ENCODE results near the gene BRSK2.

DNA sequence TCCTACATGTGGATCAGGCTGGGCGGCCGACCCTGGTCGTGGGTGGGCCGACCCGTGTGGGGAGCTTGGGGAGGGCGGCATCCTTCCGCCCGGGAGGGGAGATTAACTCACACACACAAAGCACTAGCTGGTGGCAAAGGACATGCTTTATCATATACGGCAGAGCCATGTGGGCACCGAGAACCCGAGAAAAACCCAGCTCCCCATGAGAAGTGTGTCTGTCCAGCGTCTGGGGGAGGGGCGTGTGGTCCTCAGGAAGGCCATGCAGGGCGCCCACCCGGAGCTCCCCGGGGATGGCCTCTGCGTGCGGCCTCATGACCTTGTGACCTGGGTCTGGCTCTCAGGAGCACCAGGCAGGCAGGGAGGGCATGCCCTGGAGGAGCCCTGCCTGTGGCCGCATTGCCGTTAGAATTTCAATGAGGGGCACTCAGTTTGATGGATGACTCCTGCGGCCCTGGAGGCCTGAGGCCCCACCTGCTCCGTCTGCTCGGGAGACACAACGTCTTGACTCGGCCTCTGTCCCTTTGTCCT is 40.9 kb upstream of the BRSK2 start:
- TF ChIP-seq, protein P1, sequence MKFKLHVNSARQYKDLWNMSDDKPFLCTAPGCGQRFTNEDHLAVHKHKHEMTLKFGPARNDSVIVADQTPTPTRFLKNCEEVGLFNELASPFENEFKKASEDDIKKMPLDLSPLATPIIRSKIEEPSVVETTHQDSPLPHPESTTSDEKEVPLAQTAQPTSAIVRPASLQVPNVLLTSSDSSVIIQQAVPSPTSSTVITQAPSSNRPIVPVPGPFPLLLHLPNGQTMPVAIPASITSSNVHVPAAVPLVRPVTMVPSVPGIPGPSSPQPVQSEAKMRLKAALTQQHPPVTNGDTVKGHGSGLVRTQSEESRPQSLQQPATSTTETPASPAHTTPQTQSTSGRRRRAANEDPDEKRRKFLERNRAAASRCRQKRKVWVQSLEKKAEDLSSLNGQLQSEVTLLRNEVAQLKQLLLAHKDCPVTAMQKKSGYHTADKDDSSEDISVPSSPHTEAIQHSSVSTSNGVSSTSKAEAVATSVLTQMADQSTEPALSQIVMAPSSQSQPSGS (tag by site-specific recombination; IDR thresholded peaks at IDR 0.05; ENCODE audit: low read depth), result no peak
- TF ChIP-seq, protein P2, sequence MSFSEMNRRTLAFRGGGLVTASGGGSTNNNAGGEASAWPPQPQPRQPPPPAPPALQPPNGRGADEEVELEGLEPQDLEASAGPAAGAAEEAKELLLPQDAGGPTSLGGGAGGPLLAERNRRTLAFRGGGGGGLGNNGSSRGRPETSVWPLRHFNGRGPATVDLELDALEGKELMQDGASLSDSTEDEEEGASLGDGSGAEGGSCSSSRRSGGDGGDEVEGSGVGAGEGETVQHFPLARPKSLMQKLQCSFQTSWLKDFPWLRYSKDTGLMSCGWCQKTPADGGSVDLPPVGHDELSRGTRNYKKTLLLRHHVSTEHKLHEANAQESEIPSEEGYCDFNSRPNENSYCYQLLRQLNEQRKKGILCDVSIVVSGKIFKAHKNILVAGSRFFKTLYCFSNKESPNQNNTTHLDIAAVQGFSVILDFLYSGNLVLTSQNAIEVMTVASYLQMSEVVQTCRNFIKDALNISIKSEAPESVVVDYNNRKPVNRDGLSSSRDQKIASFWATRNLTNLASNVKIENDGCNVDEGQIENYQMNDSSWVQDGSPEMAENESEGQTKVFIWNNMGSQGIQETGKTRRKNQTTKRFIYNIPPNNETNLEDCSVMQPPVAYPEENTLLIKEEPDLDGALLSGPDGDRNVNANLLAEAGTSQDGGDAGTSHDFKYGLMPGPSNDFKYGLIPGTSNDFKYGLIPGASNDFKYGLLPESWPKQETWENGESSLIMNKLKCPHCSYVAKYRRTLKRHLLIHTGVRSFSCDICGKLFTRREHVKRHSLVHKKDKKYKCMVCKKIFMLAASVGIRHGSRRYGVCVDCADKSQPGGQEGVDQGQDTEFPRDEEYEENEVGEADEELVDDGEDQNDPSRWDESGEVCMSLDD (tag by site-specific recombination; IDR thresholded peaks at IDR 0.05), result no peak
- no peak for TF ChIP-seq KLF7 (tag by site-specific recombination; IDR thresholded peaks at IDR 0.05; ENCODE audit: borderline replicate concordance)
- no peak for TF ChIP-seq ZNF274 (IDR thresholded peaks at IDR 0.05; ENCODE audit: low read length)
- no peak for TF ChIP-seq ZNF274 (tag by site-specific recombination; IDR thresholded peaks at IDR 0.05; ENCODE audit: borderline replicate concordance)
- no peak for TF ChIP-seq ZNF837 (tag by site-specific recombination; IDR thresholded peaks at IDR 0.05)
- TF ChIP-seq, protein P3, sequence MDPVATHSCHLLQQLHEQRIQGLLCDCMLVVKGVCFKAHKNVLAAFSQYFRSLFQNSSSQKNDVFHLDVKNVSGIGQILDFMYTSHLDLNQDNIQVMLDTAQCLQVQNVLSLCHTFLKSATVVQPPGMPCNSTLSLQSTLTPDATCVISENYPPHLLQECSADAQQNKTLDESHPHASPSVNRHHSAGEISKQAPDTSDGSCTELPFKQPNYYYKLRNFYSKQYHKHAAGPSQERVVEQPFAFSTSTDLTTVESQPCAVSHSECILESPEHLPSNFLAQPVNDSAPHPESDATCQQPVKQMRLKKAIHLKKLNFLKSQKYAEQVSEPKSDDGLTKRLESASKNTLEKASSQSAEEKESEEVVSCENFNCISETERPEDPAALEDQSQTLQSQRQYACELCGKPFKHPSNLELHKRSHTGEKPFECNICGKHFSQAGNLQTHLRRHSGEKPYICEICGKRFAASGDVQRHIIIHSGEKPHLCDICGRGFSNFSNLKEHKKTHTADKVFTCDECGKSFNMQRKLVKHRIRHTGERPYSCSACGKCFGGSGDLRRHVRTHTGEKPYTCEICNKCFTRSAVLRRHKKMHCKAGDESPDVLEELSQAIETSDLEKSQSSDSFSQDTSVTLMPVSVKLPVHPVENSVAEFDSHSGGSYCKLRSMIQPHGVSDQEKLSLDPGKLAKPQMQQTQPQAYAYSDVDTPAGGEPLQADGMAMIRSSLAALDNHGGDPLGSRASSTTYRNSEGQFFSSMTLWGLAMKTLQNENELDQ (tag by site-specific recombination; IDR thresholded peaks at IDR 0.05; ENCODE audit: low read depth), result no peak
- TF ChIP-seq, protein P4, sequence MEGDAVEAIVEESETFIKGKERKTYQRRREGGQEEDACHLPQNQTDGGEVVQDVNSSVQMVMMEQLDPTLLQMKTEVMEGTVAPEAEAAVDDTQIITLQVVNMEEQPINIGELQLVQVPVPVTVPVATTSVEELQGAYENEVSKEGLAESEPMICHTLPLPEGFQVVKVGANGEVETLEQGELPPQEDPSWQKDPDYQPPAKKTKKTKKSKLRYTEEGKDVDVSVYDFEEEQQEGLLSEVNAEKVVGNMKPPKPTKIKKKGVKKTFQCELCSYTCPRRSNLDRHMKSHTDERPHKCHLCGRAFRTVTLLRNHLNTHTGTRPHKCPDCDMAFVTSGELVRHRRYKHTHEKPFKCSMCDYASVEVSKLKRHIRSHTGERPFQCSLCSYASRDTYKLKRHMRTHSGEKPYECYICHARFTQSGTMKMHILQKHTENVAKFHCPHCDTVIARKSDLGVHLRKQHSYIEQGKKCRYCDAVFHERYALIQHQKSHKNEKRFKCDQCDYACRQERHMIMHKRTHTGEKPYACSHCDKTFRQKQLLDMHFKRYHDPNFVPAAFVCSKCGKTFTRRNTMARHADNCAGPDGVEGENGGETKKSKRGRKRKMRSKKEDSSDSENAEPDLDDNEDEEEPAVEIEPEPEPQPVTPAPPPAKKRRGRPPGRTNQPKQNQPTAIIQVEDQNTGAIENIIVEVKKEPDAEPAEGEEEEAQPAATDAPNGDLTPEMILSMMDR (tag by site-specific recombination; IDR thresholded peaks at IDR 0.05), result no peak
- TF ChIP-seq HOXA7 (CRISPR knock-in tag; IDR thresholded peaks at IDR 0.05; ENCODE audit: borderline replicate concordance), result no peak
- TF ChIP-seq KLF10 (tag by site-specific recombination; IDR thresholded peaks at IDR 0.05), result no peak

Data from HEK293 (cell line).